NCI-H2107 (cell line): Measurements from ENCODE around the gene PRKG1.

ENCODE experiments used
- DNase-seq: peaks from one replicate; lab custom pipeline; 2025; lab: John Stamatoyannopoulos, UW

The PRKG1 gene

GRCh38 chr10:51076299-51076841 is 2.1 kb downstream of the PRKG1 start:
- no peak for DNase-seq

GRCh38 chr10:51077074-51077473 is 2.8 kb downstream of the PRKG1 start:
- DNase-seq, result no peak

- no peak for DNase-seq
Observed at GRCh38 chr10:51077507-51077906, 3.2 kb downstream of the PRKG1 start.

- no peak for DNase-seq
Observed at GRCh38 chr10:51079331-51079730, 5.0 kb downstream of the PRKG1 start.

GRCh38 chr10:51079766-51080165 is 5.5 kb downstream of the PRKG1 start:
- DNase-seq, result no peak

- DNase-seq, result no peak
Observed at GRCh38 chr10:51080311-51081006, 6.2 kb downstream of the PRKG1 start.

- DNase-seq, result no peak
Observed at GRCh38 chr10:51082857-51083256, 8.6 kb downstream of the PRKG1 start.

GRCh38 chr10:51083356-51083853 is 9.1 kb downstream of the PRKG1 start:
- no peak for DNase-seq

- no peak for DNase-seq
Observed at GRCh38 chr10:51085204-51085603, 10.9 kb downstream of the PRKG1 start.

- no peak for DNase-seq
Observed at GRCh38 chr10:51086710-51087109, 12.4 kb downstream of the PRKG1 start.

- DNase-seq, result no peak
Observed at GRCh38 chr10:51087114-51087513, 12.8 kb downstream of the PRKG1 start.

- DNase-seq, result no peak
Observed at GRCh38 chr10:51090190-51090589, 15.9 kb downstream of the PRKG1 start.

- no peak for DNase-seq
Observed at GRCh38 chr10:51092402-51092801, 18.1 kb downstream of the PRKG1 start.

GRCh38 chr10:51095444-51095843 is 21.2 kb downstream of the PRKG1 start:
- no peak for DNase-seq

GRCh38 chr10:51097546-51097945 is 23.3 kb downstream of the PRKG1 start:
- DNase-seq, result no peak

GRCh38 chr10:51100221-51100620 is 25.9 kb downstream of the PRKG1 start:
- no peak for DNase-seq

GRCh38 chr10:51103554-51104217 is 29.4 kb downstream of the PRKG1 start:
- no peak for DNase-seq

GRCh38 chr10:51106311-51106945 is 32.1 kb downstream of the PRKG1 start:
- DNase-seq, result no peak

- DNase-seq, result no peak
Observed at GRCh38 chr10:51108406-51108805, 34.1 kb downstream of the PRKG1 start.

- DNase-seq, result no peak
Observed at GRCh38 chr10:51109801-51110533, 35.7 kb downstream of the PRKG1 start.

GRCh38 chr10:51112013-51112412 is 37.7 kb downstream of the PRKG1 start:
- DNase-seq, result no peak

- DNase-seq, result no peak
Observed at GRCh38 chr10:51113007-51113406, 38.7 kb downstream of the PRKG1 start.
